WERI-Rb-1 (cell line): ENCODE data around the gene CASP5.

Experiments
- DNase-seq: peaks from one replicate; pipeline ENCODE4 v3.0.0-alpha.2; 2020
- H3K27ac ChIP-seq: fragments of 250-450 bp; sonication (Bioruptor Pico); 2 replicates; pipeline ENCODE4 v1.5.1; 2020; ENCODE audit warnings: mild to moderate bottlenecking, moderate library complexity
- H3K27me3 ChIP-seq: fragments of 250-450 bp; sonication (Bioruptor Pico); 2 replicates; pipeline ENCODE4 v1.5.1; 2021; ENCODE audit warnings: mild to moderate bottlenecking, low read depth, moderate library complexity; ENCODE audit not compliant: insufficient read depth, severe bottlenecking
- H3K36me3 ChIP-seq: fragments of 250-450 bp; sonication (Bioruptor Pico); 2 replicates; pipeline ENCODE4 v1.5.1; 2020; ENCODE audit warnings: mild to moderate bottlenecking, moderate library complexity
- H3K4me3 ChIP-seq: 2 replicates; pipeline ENCODE4 v1.5.1; 2011; ENCODE audit warnings: low read depth, mild to moderate bottlenecking, control low read depth, low read length
- H3K9me3 ChIP-seq: fragments of 250-450 bp; sonication (Bioruptor Pico); 2 replicates; pipeline ENCODE4 v1.5.1; 2021; ENCODE audit warnings: mild to moderate bottlenecking, moderate library complexity; ENCODE audit not compliant: severe bottlenecking
- CTCF ChIP-seq: IDR thresholded peaks from 2 replicates; pipeline ENCODE4 v1.5.1; 2011; ENCODE audit warnings: low read depth, mild to moderate bottlenecking, control low read depth, inconsistent platforms, low read length

The CASP5 gene

DNA sequence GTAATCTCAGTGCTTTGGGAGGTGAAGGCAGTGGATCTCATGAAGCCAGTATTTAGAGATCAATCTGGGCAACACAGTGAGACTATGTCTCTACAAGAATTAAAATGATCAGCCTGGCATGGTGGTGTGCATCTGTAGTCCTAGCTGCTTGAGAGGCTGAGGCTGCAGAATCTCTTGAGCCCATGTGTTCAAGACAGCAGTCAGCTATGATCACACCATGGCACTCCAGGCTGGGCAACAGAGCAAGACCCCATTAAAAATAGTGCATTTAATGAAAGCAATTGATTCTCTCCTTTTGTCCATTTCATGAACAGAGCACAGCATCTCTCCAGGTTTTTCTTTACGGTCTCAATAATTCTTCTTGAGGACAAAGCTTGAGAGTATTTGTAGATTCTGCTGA lies 33.5 kb upstream of the CASP5 start:
- TF ChIP-seq CTCF: no peak
- Histone ChIP-seq H3K27me3 (no peaks in the 10 kb centered on the region), H3K36me3 (no peaks in the 10 kb centered on the region), H3K27ac (no peak overlapping the region), H3K4me3 (no peak overlapping the region), H3K9me3 (no peaks in the 10 kb centered on the region)
- DNase-seq: no peak

GRCh38 chr11:105054723-105055493 lies 31.9 kb upstream of the CASP5 start:
- DNase-seq: no peak
- Histone ChIP-seq H3K9me3 (no peaks in the 10 kb centered on the region), H3K4me3 (no peak overlapping the region), H3K27me3 (no peaks in the 10 kb centered on the region), H3K27ac (no peak overlapping the region), H3K36me3 (no peaks in the 10 kb centered on the region)
- no peak for TF ChIP-seq CTCF

DNA sequence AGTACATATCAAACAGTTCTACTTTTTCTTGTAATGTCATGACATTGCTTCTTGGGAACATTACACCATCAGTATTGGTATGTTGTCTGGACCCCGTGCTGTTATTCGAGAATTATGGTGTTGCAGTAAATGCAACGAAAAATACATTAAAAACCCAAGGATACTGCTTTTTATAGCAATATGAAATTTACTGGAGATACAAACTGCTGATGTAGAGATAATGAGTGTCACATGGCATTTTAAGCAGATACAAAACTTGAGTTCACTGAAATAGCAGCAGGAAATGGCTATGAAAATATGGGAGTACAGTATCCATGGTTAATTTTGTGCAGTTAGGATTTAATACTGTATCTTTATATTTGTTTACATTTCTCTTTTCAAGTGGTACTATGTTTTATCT lies 29.5 kb upstream of the CASP5 start:
- Histone ChIP-seq H3K36me3 (no peaks in the 10 kb centered on the region), H3K27ac (no peak overlapping the region), H3K9me3 (no peaks in the 10 kb centered on the region), H3K4me3 (no peak overlapping the region), H3K27me3 (no peaks in the 10 kb centered on the region)
- DNase-seq: no peak
- TF ChIP-seq CTCF: no peak

DNA sequence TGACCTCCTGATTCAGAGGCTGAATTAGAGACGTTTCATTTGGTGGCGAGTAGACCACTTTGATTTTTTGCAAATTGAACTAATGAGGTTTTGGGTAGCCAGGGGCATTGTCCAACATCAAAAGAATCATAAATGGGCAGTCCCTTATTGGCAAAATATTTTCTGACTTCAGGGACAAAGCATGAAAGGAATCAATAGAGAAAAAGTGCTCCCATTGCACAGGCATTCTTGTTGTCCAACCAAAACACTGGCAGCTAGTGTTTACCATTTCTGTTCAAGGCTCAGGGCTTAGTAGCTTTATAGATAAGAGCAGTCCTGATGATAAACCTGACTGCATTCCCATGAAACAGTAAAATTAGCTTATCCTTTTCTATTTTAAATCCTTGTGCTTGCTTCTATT lies 28.6 kb upstream of the CASP5 start:
- Histone ChIP-seq H3K9me3 (no peaks in the 10 kb centered on the region), H3K36me3 (no peaks in the 10 kb centered on the region), H3K27ac (no peak overlapping the region), H3K27me3 (no peaks in the 10 kb centered on the region), H3K4me3 (no peak overlapping the region)
- TF ChIP-seq CTCF: no peak
- no peak for DNase-seq

- Histone ChIP-seq H3K4me3 (no peak overlapping the region), H3K27ac (no peak overlapping the region), H3K36me3 (no peaks in the 10 kb centered on the region), H3K27me3 (no peaks in the 10 kb centered on the region), H3K9me3 (no peaks in the 10 kb centered on the region)
- no peak for TF ChIP-seq CTCF
- no peak for DNase-seq
Observed at GRCh38 chr11:105049481-105049880, 26.5 kb upstream of the CASP5 start.
